ENCODE data around the gene TP53.

The TP53 gene

GRCh38 chr17:7668482-7668881 is 18.8 kb downstream of the TP53 start:
- no peaks in the 10 kb centered on the region for H3K27me3 ChIP-seq (ENCODE audit: control insufficient read depth, low read length)
- no peaks in the 10 kb centered on the region for H3K79me2 ChIP-seq (ENCODE audit: control insufficient read depth, low read length)
- H4K20me1 ChIP-seq (ENCODE audit: control insufficient read depth, insufficient read depth, low read depth, low read length) = no peaks in the 10 kb centered on the region
- no peak overlapping the region for H3K4me3 ChIP-seq (ENCODE audit: low read length)
- H3K4me1 ChIP-seq (ENCODE audit: control insufficient read depth, low read length) = no peaks in the 10 kb centered on the region
- peaks cover 55% of the 10 kb centered on the region for H3K36me3 ChIP-seq (ENCODE audit: control insufficient read depth, low read length)
- H3F3A ChIP-seq (ENCODE audit: control insufficient read depth, insufficient read depth) = peaks cover 16% of the 10 kb centered on the region; the same call in 1 of the 2 replicates
- H3K9me2 ChIP-seq (replicated peaks; ENCODE audit: control insufficient read depth, low read length) = no peaks in the 10 kb centered on the region
- no peak overlapping the region for H3K4me2 ChIP-seq (ENCODE audit: low read length)
- H3K9me3 ChIP-seq (ENCODE audit: control insufficient read depth, insufficient read depth, low read length) = peaks cover 2% of the 10 kb centered on the region
- TF ChIP-seq EZH2phosphoT487 (IDR thresholded peaks at IDR 0.05; ENCODE audit: borderline replicate concordance, low read length) (no peak), CTCF (IDR thresholded peaks at IDR 0.05; ENCODE audit: low read depth, low read length, poor library complexity, severe bottlenecking) (no peak)
- no peak overlapping the region for H3K27ac ChIP-seq (ENCODE audit: low read depth, low read length)

GRCh38 chr17:7667656-7668406 is 19.5 kb downstream of the TP53 start:
- H3K36me3 ChIP-seq (ENCODE audit: control insufficient read depth, low read length) = peaks cover 48% of the 10 kb centered on the region

GRCh38 chr17:7656958-7657609 is 30.2 kb downstream of the TP53 start:
- H3K27ac ChIP-seq (ENCODE audit: low read depth, low read length) = no peak overlapping the region
- H4K20me1 ChIP-seq (ENCODE audit: control insufficient read depth, insufficient read depth, low read depth, low read length) = no peaks in the 10 kb centered on the region
- no peaks in the 10 kb centered on the region for H3F3A ChIP-seq (ENCODE audit: control insufficient read depth, insufficient read depth)
- no peaks in the 10 kb centered on the region for H3K9me3 ChIP-seq (ENCODE audit: control insufficient read depth, insufficient read depth, low read length)
- no peaks in the 10 kb centered on the region for H3K79me2 ChIP-seq (ENCODE audit: control insufficient read depth, low read length)
- H3K4me1 ChIP-seq (ENCODE audit: control insufficient read depth, low read length) = no peaks in the 10 kb centered on the region
- peaks cover 36% of the 10 kb centered on the region for H3K27me3 ChIP-seq (ENCODE audit: control insufficient read depth, low read length)
- no peaks in the 10 kb centered on the region for H3K9me2 ChIP-seq (replicated peaks; ENCODE audit: control insufficient read depth, low read length)
- no peaks in the 10 kb centered on the region for H3K36me3 ChIP-seq (ENCODE audit: control insufficient read depth, low read length)
- H3K4me3 ChIP-seq (ENCODE audit: low read length) = no peak overlapping the region
- TF ChIP-seq CTCF (IDR thresholded peaks at IDR 0.05; ENCODE audit: low read depth, low read length, poor library complexity, severe bottlenecking) (no peak), EZH2phosphoT487 (IDR thresholded peaks at IDR 0.05; ENCODE audit: borderline replicate concordance, low read length) (no peak)
- no peak overlapping the region for H3K4me2 ChIP-seq (ENCODE audit: low read length)

More at GRCh38 chr17:7667656-7668406, 19.5 kb downstream of the TP53 start:
- Histone ChIP-seq H3K79me2 (ENCODE audit: control insufficient read depth, low read length) (no peaks in the 10 kb centered on the region), H3K27ac (ENCODE audit: low read depth, low read length) (no peak overlapping the region), H4K20me1 (ENCODE audit: control insufficient read depth, insufficient read depth, low read depth, low read length) (no peaks in the 10 kb centered on the region), H3K4me3 (ENCODE audit: low read length) (no peak overlapping the region), H3F3A (ENCODE audit: control insufficient read depth, insufficient read depth) (peaks cover 16% of the 10 kb centered on the region; the same call in 1 of the 2 replicates), H3K27me3 (ENCODE audit: control insufficient read depth, low read length) (no peaks in the 10 kb centered on the region), H3K9me2 (replicated peaks; ENCODE audit: control insufficient read depth, low read length) (no peaks in the 10 kb centered on the region), H3K4me2 (ENCODE audit: low read length) (no peak overlapping the region), H3K9me3 (ENCODE audit: control insufficient read depth, insufficient read depth, low read length) (no peaks in the 10 kb centered on the region), H3K4me1 (ENCODE audit: control insufficient read depth, low read length) (no peaks in the 10 kb centered on the region)
- TF ChIP-seq EZH2phosphoT487 (IDR thresholded peaks at IDR 0.05; ENCODE audit: borderline replicate concordance, low read length) (no peak), CTCF (IDR thresholded peaks at IDR 0.05; ENCODE audit: low read depth, low read length, poor library complexity, severe bottlenecking) (no peak)
